Motor neuron (in vitro differentiated cells): ENCODE data around the gene DOCK4. TPM values are rescaled to one million over a fixed set of nuclear protein-coding genes. Genes with fewer than 3 reads are reported as not detected.

Experiments
- ATAC-seq, 8 experiments: fragments of 200-7000 bp; cut with Tn5 transposase; replicated peaks in 6 of 8; 2 replicates each; pipeline ENCODE4 v1.8.0; 2021; ENCODE audit warnings: mild to moderate bottlenecking in 8 of 8, moderate library complexity in 8 of 8
- H3K27ac ChIP-seq, 2 donors: fragments of 250-450 bp; sonication (Bioruptor Pico); 2 replicates each; pipeline ENCODE4 v1.9.0; 2021; ENCODE audit warnings: antibody characterized with exemption in 2 of 2, mild to moderate bottlenecking in 2 of 2, moderate library complexity in 1 of 2
- H3K4me1 ChIP-seq, 2 donors: fragments of 250-450 bp; sonication (Bioruptor Pico); replicated peaks in 1 of 2; 2 replicates each; pipeline ENCODE4 v1.6.1; 2021; ENCODE audit warnings: antibody characterized with exemption in 2 of 2, mild to moderate bottlenecking in 2 of 2, moderate library complexity in 1 of 2
- H3K4me3 ChIP-seq, 5 donors: fragments of 250-450 bp; sonication (Bioruptor Pico); 2 replicates each; pipeline ENCODE4 v1.9.0; 2021; ENCODE audit warnings: antibody characterized with exemption in 5 of 5, mild to moderate bottlenecking in 5 of 5, moderate library complexity in 4 of 5
- WGBS, 10 experiments: fragments of 450-650 bp; shearing (Covaris generic); methylation state at CpG; one replicate each; pipeline ENCODE4 v1.0.0; 2022; 5-methylcytosine and 5-hydroxymethylcytosine counted together
- in situ Hi-C, 9 experiments: fragments of 400-800 bp; cut with MboI; loops; one replicate each; pipeline ENCODE4 v1.15.0; 2021; ENCODE audit warnings: low sequenced_read_pairs in 9 of 9, low pct_unique_long_range_greater_than_20kb in 2 of 9; ENCODE audit not compliant: unreplicated experiment in 9 of 9
- total RNA-seq, 8 experiments: library from RNA; unstranded; fragments of 300-600 nt; gene quantifications; 2 replicates each; pipeline versions ENCODE4 v1.2.3 to v1.2.4, GENCODE V29; 2022

DOCK4 gene
- total RNA-seq, 8 experiments from 2014 or later = 8.1 to 27.3 (median 20.6) TPM

DNA sequence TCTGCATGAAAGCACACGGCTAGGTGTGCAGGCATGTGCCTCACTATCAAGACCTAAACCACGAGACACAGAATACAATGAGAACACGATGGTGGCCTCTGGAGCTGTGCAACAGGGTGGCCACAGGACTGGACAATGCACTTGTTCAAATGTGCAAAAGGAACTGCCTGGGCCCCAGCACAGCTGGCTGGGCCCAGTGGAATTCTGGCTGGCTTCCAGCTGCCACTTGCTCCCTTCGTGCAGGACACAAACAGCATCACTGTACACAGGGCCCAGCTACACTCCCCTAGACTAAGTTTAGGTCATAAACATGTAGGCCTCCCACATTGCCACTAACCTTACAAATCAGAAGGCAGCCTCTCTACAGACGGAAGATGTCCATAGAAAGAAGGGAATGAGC lies 23.4 kb downstream of the DOCK4 start:
- WGBS, 10 experiments = 50 to 100% (median 75%) methylated on average over 1 to 4 of the region's 5 CpGs; no CpG with 5 or more reads in 3 of the 10 experiments
- H3K4me3 ChIP-seq = no peak overlapping the region
- no peak overlapping the region for H3K27ac ChIP-seq
- in situ Hi-C loops = no loop called here
- ATAC-seq = peak in 5 of 8 experiments; percentile 41 to 84 (median 65)
- peaks cover 6 to 11% of the 10 kb centered on the region in 2 donors for H3K4me1 ChIP-seq

DNA sequence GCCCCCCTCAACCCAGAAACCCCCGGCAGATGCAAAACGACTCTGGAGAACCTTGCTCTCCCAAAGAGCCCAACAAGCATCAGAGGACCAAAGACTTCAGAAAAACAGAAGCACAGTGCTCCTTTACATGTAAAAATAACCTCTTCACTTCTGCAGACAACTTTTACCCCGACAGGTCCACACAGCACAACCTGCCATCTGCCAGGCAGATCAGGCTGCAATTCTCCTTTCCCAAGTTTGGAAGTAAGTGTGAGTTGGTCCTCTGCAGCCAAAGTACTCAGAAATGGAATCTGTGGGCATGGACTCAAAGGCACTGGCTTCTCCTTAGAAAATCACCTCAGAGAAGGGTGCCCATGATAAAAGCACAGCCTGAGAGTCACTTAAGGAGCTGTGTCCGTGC lies 26.0 kb downstream of the DOCK4 start:
- Histone ChIP-seq H3K4me3 (no peak overlapping the region), H3K4me1 (peaks cover 6 to 11% of the 10 kb centered on the region in 2 donors), H3K27ac (no peak overlapping the region)
- in situ Hi-C loops = no loop called here
- WGBS, 10 experiments = 0 to 86% (median 44%) methylated on average over 1 to 3 of the region's 4 CpGs; no CpG with 5 or more reads in 2 of the 10 experiments
- ATAC-seq = no peak

DNA sequence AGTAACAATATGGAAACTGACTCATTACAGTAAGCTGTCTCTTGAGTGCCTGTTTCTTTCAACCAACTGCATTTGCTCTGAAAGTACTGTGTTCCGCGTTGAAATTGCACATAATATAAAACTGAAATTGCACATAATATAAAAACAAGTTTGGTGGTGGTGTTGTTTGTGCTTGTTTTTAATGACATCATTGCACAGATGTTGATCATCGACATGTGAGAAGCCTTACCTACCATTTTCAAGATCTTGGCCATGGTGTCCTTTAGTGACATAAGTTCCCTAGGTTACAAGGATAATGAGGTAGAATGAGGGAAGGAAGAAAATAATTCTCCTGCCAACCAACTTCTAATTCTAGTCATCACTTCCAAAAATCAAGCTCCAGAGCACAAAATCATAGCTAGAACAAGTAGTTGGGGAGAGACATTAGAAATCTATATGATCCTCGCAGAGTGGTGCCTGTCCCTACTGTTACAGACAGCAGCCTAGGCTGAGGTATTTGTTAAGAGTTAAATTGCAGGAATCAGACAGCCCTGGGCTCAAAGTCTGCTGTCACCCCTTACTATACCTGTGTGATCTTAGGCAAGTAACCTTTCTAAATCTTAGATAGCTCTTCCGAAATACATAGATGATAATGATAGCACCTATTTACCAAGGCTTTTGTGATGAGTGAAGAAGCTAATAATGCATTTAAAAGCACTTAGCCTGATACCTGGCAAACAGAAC lies 29.3 kb downstream of the DOCK4 start:
- 53 to 100% (median 93%) methylated on average over 1 to 5 of the region's 5 CpGs; no CpG with 5 or more reads in 1 of the 10 experiments for WGBS, 10 experiments
- peaks cover 16 to 18% of the 10 kb centered on the region in 2 donors for H3K4me1 ChIP-seq
- H3K4me3 ChIP-seq = no peak overlapping the region
- peak in 1 of 8 experiments; percentile 35 for ATAC-seq
- no peak overlapping the region for H3K27ac ChIP-seq
- in situ Hi-C loops = no loop called here

DNA sequence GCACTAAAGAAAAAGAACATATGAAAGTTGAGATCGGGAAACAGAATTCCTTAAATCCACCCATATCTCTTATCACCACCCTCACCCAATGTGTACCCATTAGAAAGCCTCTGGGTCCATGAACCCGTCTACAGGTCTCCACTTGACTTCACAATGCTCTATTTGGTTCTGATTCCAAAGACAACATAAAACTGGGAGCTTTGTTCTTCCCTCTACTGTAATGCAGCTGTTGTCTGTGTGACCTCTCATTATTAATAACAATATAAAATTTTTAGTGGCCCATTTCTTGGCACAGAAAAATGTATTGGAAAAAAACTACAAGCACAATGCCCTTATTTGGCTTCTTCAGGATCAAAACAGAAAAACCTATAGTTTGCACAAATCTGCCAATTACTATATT lies 30.0 kb downstream of the DOCK4 start:
- H3K4me1 ChIP-seq = peaks cover 16 to 18% of the 10 kb centered on the region in 2 donors
- H3K27ac ChIP-seq = no peak overlapping the region
- 33 to 92% (median 67%) methylated on average over 1 to 2 of the region's 2 CpGs; no CpG with 5 or more reads in 6 of the 10 experiments for WGBS, 10 experiments
- no peak for ATAC-seq
- H3K4me3 ChIP-seq = no peak overlapping the region
- in situ Hi-C loops = no loop called here

DNA sequence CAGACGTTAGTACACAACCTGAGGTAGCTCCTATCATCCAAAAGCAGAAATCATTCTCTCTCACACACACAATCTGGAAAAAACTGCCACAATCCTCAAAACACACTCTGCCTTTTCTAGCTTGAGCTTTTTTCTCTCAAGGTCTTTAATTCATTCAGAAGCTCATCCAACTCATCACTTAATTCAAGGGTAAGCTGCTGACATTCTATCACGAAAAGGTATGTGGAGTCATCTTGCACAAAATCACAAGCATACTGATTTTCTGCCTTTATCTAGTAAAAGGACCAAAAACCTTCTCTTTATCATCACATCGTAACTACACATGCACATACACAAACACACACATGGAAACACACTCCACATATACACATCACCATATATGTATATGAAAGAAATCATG lies 32.0 kb downstream of the DOCK4 start:
- Histone ChIP-seq H3K4me3 (no peak overlapping the region), H3K4me1 (peaks cover 16 to 18% of the 10 kb centered on the region in 2 donors), H3K27ac (no peak overlapping the region)
- 70 to 100% (median 91%) methylated on average over 1 to 2 of the region's 3 CpGs; no CpG with 5 or more reads in 2 of the 10 experiments for WGBS, 10 experiments
- ATAC-seq = no peak
- in situ Hi-C loops = no loop called here

DNA sequence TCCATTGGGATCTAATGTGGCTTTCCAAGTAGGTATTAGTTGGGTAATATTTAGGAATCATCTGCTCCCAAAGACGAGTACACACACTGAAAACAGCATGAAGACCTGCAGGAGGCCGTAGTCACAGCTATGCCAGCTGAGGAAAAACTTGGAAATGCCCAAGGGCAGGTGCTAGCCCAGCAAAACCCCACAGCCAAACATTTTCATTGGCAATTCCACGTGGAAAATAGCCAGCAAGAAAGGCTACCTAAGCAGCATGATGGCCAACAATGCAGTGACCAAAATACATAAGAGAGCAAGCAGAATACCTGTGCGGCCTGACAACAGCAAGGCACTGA lies 32.7 kb downstream of the DOCK4 start:
- ATAC-seq = no peak

DNA sequence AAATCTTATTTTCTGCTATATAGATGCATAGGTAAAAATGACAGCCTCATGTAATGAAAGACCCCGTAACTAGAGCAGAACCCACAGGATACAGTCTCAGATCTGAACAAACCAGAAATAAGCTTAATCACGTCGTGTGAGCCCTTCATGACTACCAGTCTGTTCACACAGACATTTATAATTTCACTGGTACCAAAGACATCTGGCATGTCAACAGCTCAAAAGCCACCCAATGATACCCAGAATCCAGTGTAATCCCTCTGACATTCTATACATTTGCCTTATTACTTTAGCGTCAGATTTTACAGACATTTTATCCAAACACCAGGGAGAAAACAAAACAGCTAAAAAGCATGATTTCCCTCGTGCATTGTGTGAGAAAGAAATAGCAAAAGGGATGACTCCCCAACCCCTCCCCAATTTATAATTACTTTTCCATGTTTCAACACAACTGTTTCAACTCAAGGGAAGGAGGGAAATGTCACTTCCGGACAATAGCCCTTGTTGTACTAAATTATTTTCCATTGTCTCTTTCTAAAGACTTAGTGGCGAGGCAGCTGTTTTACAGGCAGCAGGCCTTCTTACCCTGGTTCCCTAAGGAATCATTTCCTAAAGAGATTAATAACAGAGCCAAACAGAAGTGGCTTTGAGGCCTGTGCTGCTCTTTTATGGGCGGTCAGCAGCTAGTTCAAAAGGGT lies 33.2 kb downstream of the DOCK4 start:
- peak overlapping the region in 1 of 2 donors; percentile 27 for H3K27ac ChIP-seq
- in situ Hi-C loops = no loop called here
- 28 to 91% (median 47%) methylated on average over 3 to 7 of the region's 8 CpGs for WGBS, 10 experiments
- peaks cover 16 to 18% of the 10 kb centered on the region in 2 donors for H3K4me1 ChIP-seq
- peak in 5 of 8 experiments; percentile 79 to 94 (median 86) for ATAC-seq
- H3K4me3 ChIP-seq = no peak overlapping the region

More for the DNA sequence above, 32.7 kb downstream of the DOCK4 start:
- 20 to 100% (median 72%) methylated on average over 1 to 4 of the region's 4 CpGs; no CpG with 5 or more reads in 2 of the 10 experiments for WGBS, 10 experiments
- peaks cover 16 to 18% of the 10 kb centered on the region in 2 donors for H3K4me1 ChIP-seq
- H3K27ac ChIP-seq = peak overlapping the region in 1 of 2 donors; percentile 43
- in situ Hi-C loops = no loop called here
- no peak overlapping the region for H3K4me3 ChIP-seq

DNA sequence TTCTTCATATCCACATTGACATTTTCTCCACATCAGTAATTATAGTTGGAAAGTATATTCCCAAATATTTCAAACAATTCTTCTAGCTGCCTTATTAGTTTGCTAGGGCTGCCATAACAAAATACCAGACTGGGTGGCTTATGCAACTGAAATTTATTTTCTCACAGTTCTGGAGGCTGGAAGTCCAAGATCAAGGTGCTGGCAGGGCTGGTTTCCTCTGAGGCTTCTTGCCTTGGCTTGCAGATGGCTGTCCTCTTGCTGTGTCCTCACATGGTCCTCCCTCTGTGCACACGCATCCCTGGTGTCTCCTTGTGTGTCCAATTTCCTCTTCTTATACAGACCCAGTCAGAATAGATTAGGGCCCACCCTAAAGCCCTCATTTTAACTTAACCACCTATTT lies 34.5 kb downstream of the DOCK4 start:
- no peak overlapping the region for H3K4me3 ChIP-seq
- peaks cover 16 to 18% of the 10 kb centered on the region in 2 donors for H3K4me1 ChIP-seq
- ATAC-seq = no peak
- 100% methylated on average over 1 of the region's 1 CpG; no CpG with 5 or more reads in 6 of the 10 experiments for WGBS, 10 experiments
- H3K27ac ChIP-seq = no peak overlapping the region
- in situ Hi-C loops = no loop called here

DNA sequence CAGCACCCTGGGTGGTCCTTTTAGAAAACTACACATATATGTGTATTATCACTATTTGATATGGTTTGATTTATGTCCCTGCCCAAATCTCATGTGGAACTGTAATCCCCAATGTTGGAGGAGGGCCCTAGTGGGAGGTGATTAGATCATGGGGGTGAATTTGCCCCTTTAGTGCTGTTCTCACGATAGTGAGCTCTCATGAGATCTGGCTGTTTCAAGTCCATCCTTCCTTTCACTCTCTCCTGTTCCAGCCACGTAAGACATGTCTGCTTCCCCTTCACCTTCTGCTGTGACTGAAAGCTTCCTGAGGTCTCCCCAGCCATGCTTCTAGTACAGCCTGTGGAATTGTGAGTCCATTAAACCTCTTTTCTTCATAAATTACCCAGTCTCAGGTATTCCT lies 37.3 kb downstream of the DOCK4 start:
- in situ Hi-C loops = no loop called here

DNA sequence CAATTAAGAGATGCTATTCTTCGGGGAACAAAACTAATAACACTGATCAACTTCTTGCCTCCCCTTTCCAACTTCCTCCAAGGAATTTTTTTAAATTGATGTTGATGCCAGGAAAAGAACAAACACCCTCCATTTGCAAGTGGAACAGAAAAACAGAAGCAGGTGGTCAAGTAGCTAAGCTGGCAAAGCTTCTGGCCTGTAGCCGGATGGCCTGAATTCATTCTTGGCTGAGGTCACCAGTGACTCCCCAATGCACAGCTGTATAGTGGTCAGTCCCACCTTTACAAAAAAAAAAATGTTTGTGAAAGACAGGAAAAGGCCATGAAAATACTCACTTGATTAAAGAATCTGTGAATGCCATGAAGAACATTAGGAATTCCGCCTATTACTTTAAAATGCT lies 39.1 kb downstream of the DOCK4 start:
- ATAC-seq = peak in 1 of 8 experiments; percentile 59
- H3K4me1 ChIP-seq = peaks cover 9% of the 10 kb centered on the region in 2 donors
- in situ Hi-C loops = no loop called here
- WGBS, 10 experiments = 0 to 100% (median 98%) methylated on average over 1 to 3 of the region's 3 CpGs
- H3K4me3 ChIP-seq = no peak overlapping the region
- no peak overlapping the region for H3K27ac ChIP-seq

More for the DNA sequence above, 37.3 kb downstream of the DOCK4 start:
- peaks cover 12 to 15% of the 10 kb centered on the region in 2 donors for H3K4me1 ChIP-seq
- no peak for ATAC-seq
- H3K27ac ChIP-seq = no peak overlapping the region
- no peak overlapping the region for H3K4me3 ChIP-seq
- WGBS, 10 experiments = 90 to 100% (median 100%) methylated on average over 1 to 2 of the region's 2 CpGs; no CpG with 5 or more reads in 2 of the 10 experiments

DNA sequence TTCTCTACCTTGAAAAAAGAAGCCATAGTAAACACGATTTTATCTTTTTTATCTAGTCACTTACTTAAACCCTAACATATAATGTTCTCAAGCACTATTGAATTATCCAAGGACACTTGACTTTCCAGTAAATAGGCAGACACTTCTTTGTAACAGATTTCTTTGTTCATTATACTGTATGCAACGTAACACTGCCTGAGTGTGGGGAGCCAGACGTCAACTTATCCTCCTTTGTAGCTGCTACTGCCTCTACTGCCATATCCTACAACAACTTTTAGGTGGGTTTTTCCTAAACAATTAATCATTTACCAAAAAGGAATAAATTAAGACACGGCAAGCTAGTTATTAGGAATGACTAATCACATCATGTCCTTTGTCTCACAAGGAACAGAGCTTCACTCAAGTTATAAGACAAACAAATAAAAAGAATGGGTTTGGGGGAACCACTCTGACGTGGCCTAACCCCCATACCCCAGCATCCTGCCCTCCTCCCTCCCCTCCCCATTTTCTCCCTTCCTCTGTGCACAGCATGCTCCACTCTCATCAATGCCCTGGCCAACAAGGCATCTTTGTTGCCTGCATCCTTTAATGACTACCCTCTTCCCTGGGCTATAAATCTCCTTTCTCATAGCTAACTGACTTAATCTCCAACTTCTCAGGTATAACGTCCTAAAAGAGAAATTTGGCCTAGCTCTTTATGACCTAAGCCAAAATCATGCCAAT lies 43.3 kb downstream of the DOCK4 start:
- ATAC-seq = no peak
- in situ Hi-C loops = no loop called here
- no peak overlapping the region for H3K4me3 ChIP-seq
- peaks cover 33 to 36% of the 10 kb centered on the region in 2 donors for H3K4me1 ChIP-seq
- H3K27ac ChIP-seq = no peak overlapping the region
- 8 to 95% (median 60%) methylated on average over 2 to 5 of the region's 6 CpGs; no CpG with 5 or more reads in 2 of the 10 experiments for WGBS, 10 experiments

DNA sequence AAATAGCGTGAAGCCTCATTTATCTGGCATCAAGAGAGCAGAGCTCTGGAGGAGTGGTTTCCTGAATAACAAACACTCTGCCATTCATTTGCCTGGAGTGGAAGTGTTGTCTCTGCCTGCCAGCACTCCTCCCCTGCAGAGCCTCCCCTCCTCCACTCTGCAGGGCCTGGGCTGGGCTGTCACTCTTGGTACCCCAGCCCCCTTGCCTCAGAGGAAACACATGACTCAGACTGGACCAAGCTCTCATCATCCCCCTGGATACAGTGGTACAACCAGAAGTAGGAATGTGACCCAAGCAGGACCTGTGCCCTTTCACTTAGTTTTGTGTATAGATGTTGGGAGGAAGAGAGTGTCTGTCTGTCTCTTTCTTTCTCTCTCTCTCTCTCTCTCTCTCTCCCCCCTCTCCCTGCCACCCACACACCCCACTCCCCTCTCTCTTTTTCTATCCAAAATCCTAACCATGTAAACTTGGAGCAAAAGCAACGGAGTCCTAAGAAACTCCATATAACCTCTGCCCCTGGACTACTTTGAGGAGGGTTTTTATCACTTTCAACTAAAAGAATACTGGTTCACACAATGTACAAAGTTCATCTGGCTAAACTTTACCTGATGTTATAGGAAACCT lies 43.9 kb downstream of the DOCK4 start:
- Histone ChIP-seq H3K27ac (no peak overlapping the region), H3K4me1 (peaks cover 33 to 36% of the 10 kb centered on the region in 2 donors), H3K4me3 (no peak overlapping the region)
- ATAC-seq = peak; percentile 62 to 100 (median 97)
- in situ Hi-C loops = no loop called here
- 0 to 62% (median 0%) methylated on average over 1 to 2 of the region's 2 CpGs; no CpG with 5 or more reads in 3 of the 10 experiments for WGBS, 10 experiments
